Stimulated activated CD8-positive, alpha-beta memory T cell treated with anti-CD3 and anti-CD28 coated beads, Interleukin-4, amount 100 ng/mL, for 24 hours (primary cell): Measurements from ENCODE around the gene COMMD9.
"Not testable (repeated sequence)": the region's sequence is repeated elsewhere in the genome, so short reads cannot be mapped to it uniquely, and the experiment has no call there.

ENCODE experiments used
- DNase-seq: peaks from one replicate; pipeline ENCODE4 v3.0.0-alpha.2; 2020; ENCODE audit warnings: low read depth

The COMMD9 gene

GRCh38 chr11:36289226-36289852 is at the start of gene COMMD9:
Gene COMMD9, minus strand, starts transcription at chr11:36289424. Its CDS starts 12 bp downstream, at chr11:36289412.
- peak; percentile 92 for DNase-seq

- DNase-seq = no peak
Observed at GRCh38 chr11:36333897-36334296, 44.7 kb upstream of the COMMD9 start.

- no peak for DNase-seq
Observed at GRCh38 chr11:36333468-36333867, 44.2 kb upstream of the COMMD9 start.

GRCh38 chr11:36330411-36330810 is 41.2 kb upstream of the COMMD9 start:
- DNase-seq = no peak

GRCh38 chr11:36328966-36329673 is 39.9 kb upstream of the COMMD9 start:
- DNase-seq = no peak

GRCh38 chr11:36326524-36327419 is 37.5 kb upstream of the COMMD9 start:
- no peak for DNase-seq

GRCh38 chr11:36325403-36325802 is 36.2 kb upstream of the COMMD9 start:
- not testable (repeated sequence) for DNase-seq

GRCh38 chr11:36324956-36325355 is 35.7 kb upstream of the COMMD9 start:
- not testable (repeated sequence) for DNase-seq

- no peak for DNase-seq
Observed at GRCh38 chr11:36317992-36318391, 28.8 kb upstream of the COMMD9 start.

- no peak for DNase-seq
Observed at GRCh38 chr11:36316049-36316448, 26.8 kb upstream of the COMMD9 start.

- DNase-seq = no peak
Observed at GRCh38 chr11:36314434-36314767, 25.2 kb upstream of the COMMD9 start.

- DNase-seq = no peak
Observed at GRCh38 chr11:36313750-36314433, 24.7 kb upstream of the COMMD9 start.

GRCh38 chr11:36312611-36313472 is 23.6 kb upstream of the COMMD9 start:
- no peak for DNase-seq

- no peak for DNase-seq
Observed at GRCh38 chr11:36311926-36312595, 22.8 kb upstream of the COMMD9 start.

GRCh38 chr11:36309779-36310178 is 20.6 kb upstream of the COMMD9 start:
- no peak for DNase-seq

GRCh38 chr11:36308577-36308976 is 19.4 kb upstream of the COMMD9 start:
- no peak for DNase-seq

GRCh38 chr11:36306888-36307287 is 17.7 kb upstream of the COMMD9 start:
- DNase-seq = no peak

GRCh38 chr11:36305047-36305446 is 15.8 kb upstream of the COMMD9 start:
- no peak for DNase-seq

GRCh38 chr11:36304351-36304750 is 15.1 kb upstream of the COMMD9 start:
- no peak for DNase-seq

GRCh38 chr11:36300650-36301049 is 11.4 kb upstream of the COMMD9 start:
- DNase-seq = no peak
